Activated CD4-positive, alpha-beta memory T cell treated with anti-CD3 and anti-CD28 coated beads for 36 hours (primary cell): ENCODE measurements around the gene PDE4D. TPM values are rescaled to one million over a fixed set of nuclear protein-coding genes. Genes with fewer than 3 reads are reported as not detected.

Experiments
- CTCF ChIA-PET: fragments of 350-600 bp; sonication (Branson Sonifier 250); formaldehyde crosslinking; loops from one replicate; lab custom pipeline; 2021; ENCODE audit warnings: antibody characterized with exemption, inconsistent platforms; lab: Charles Lee
- POLR2A ChIA-PET: fragments of 350-600 bp; sonication (Branson Sonifier 250); formaldehyde crosslinking; loops from one replicate; lab custom pipeline; 2021; ENCODE audit warnings: antibody characterized with exemption; lab: Charles Lee
- DNase-seq: peaks from one replicate; pipeline ENCODE4 v3.0.0-alpha.2; 2020
- H3K27ac Mint-ChIP-seq: one replicate; pipeline ENCODE4 v1.8.0; 2021; ENCODE audit warnings: mixed read lengths
- H3K27me3 Mint-ChIP-seq: one replicate; pipeline ENCODE4 v1.8.0; 2021; ENCODE audit warnings: mixed read lengths
- H3K36me3 Mint-ChIP-seq: one replicate; pipeline ENCODE4 v1.8.0; 2021; ENCODE audit warnings: mixed read lengths
- H3K4me1 Mint-ChIP-seq: one replicate; pipeline ENCODE4 v1.8.0; 2021; ENCODE audit warnings: low read depth, mixed read lengths
- H3K4me3 Mint-ChIP-seq: one replicate; pipeline ENCODE4 v1.8.0; 2021; ENCODE audit warnings: mild to moderate bottlenecking, mixed read lengths
- H3K9me3 Mint-ChIP-seq: one replicate; pipeline ENCODE4 v1.8.0; 2021; ENCODE audit warnings: mixed read lengths
- intact Hi-C: fragments of 100-400 bp; cut with micrococcal nuclease; formaldehyde crosslinking; loops from one replicate; pipeline ENCODE4 v1.15.1; 2023
- total RNA-seq, 2 experiments: library from RNA; stranded (reverse); gene quantifications; one replicate each; pipeline ENCODE4 v1.2.3, GENCODE V29; 2021

PDE4D gene
- total RNA-seq, 2 experiments from 2014 or later, result 49.3 to 50.8 TPM

GRCh38 chr5:59535561-59535960 is 358.0 kb downstream of the PDE4D start:
- ChIA-PET CTCF (no interaction called here), POLR2A (no interaction called here)
- H3K4me1 Mint-ChIP-seq, result no peaks in the 10 kb centered on the region
- DNase-seq, result no peak
- no peaks in the 10 kb centered on the region for H3K9me3 Mint-ChIP-seq
- intact Hi-C loops, result no loop called here
- H3K4me3 Mint-ChIP-seq, result no peak overlapping the region
- H3K36me3 Mint-ChIP-seq, result no peaks in the 10 kb centered on the region
- H3K27me3 Mint-ChIP-seq, result no peaks in the 10 kb centered on the region
- no peak overlapping the region for H3K27ac Mint-ChIP-seq

GRCh38 chr5:59533730-59534108 is 359.8 kb downstream of the PDE4D start:
- no peaks in the 10 kb centered on the region for H3K27me3 Mint-ChIP-seq
- H3K4me3 Mint-ChIP-seq, result no peak overlapping the region
- DNase-seq, result no peak
- ChIA-PET POLR2A (no interaction called here), CTCF (no interaction called here)
- H3K27ac Mint-ChIP-seq, result no peak overlapping the region
- no peaks in the 10 kb centered on the region for H3K36me3 Mint-ChIP-seq
- H3K9me3 Mint-ChIP-seq, result no peaks in the 10 kb centered on the region
- intact Hi-C loops, result no loop called here
- no peaks in the 10 kb centered on the region for H3K4me1 Mint-ChIP-seq

- H3K4me1 Mint-ChIP-seq, result no peaks in the 10 kb centered on the region
- no peak for DNase-seq
- H3K27ac Mint-ChIP-seq, result no peak overlapping the region
- POLR2A ChIA-PET, result no interaction called here
- H3K36me3 Mint-ChIP-seq, result no peaks in the 10 kb centered on the region
- intact Hi-C loops, result no loop called here
- H3K27me3 Mint-ChIP-seq, result no peaks in the 10 kb centered on the region
- H3K4me3 Mint-ChIP-seq, result no peak overlapping the region
- CTCF ChIA-PET, result no interaction called here
- no peaks in the 10 kb centered on the region for H3K9me3 Mint-ChIP-seq
These were observed 360.4 kb downstream of the PDE4D start for GRCh38 chr5:59532979-59533729.

GRCh38 chr5:59529239-59529638 is 364.3 kb downstream of the PDE4D start:
- no peaks in the 10 kb centered on the region for H3K4me1 Mint-ChIP-seq
- ChIA-PET CTCF (no interaction called here), POLR2A (no interaction called here)
- no peak for DNase-seq
- H3K9me3 Mint-ChIP-seq, result peaks cover 1% of the 10 kb centered on the region
- no peak overlapping the region for H3K27ac Mint-ChIP-seq
- no peaks in the 10 kb centered on the region for H3K27me3 Mint-ChIP-seq
- no peak overlapping the region for H3K4me3 Mint-ChIP-seq
- intact Hi-C loops, result no loop called here
- no peaks in the 10 kb centered on the region for H3K36me3 Mint-ChIP-seq

- Mint-ChIP-seq H3K36me3 (no peaks in the 10 kb centered on the region), H3K27ac (no peak overlapping the region), H3K4me1 (no peaks in the 10 kb centered on the region), H3K9me3 (peaks cover 9% of the 10 kb centered on the region), H3K27me3 (no peaks in the 10 kb centered on the region), H3K4me3 (no peak overlapping the region)
- intact Hi-C loops, result no loop called here
- CTCF ChIA-PET, result no interaction called here
- POLR2A ChIA-PET, result no interaction called here
- no peak for DNase-seq
These were observed 365.2 kb downstream of the PDE4D start for GRCh38 chr5:59528202-59528862.

- intact Hi-C loops, result no loop called here
- Mint-ChIP-seq H3K9me3 (peaks cover 9% of the 10 kb centered on the region), H3K4me3 (no peak overlapping the region), H3K27me3 (no peaks in the 10 kb centered on the region), H3K4me1 (no peaks in the 10 kb centered on the region), H3K36me3 (no peaks in the 10 kb centered on the region), H3K27ac (no peak overlapping the region)
- DNase-seq, result no peak
- ChIA-PET CTCF (no interaction called here), POLR2A (no interaction called here)
These were observed 367.6 kb downstream of the PDE4D start for GRCh38 chr5:59525957-59526356.

GRCh38 chr5:59525311-59525710 is 368.2 kb downstream of the PDE4D start:
- Mint-ChIP-seq H3K27me3 (no peaks in the 10 kb centered on the region), H3K36me3 (no peaks in the 10 kb centered on the region), H3K4me1 (no peaks in the 10 kb centered on the region), H3K9me3 (peaks cover 9% of the 10 kb centered on the region), H3K27ac (no peak overlapping the region), H3K4me3 (no peak overlapping the region)
- intact Hi-C loops, result no loop called here
- ChIA-PET POLR2A (no interaction called here), CTCF (no interaction called here)
- no peak for DNase-seq

- DNase-seq, result no peak
- intact Hi-C loops, result no loop called here
- Mint-ChIP-seq H3K36me3 (no peaks in the 10 kb centered on the region), H3K27ac (no peak overlapping the region), H3K4me3 (no peak overlapping the region), H3K4me1 (no peaks in the 10 kb centered on the region), H3K9me3 (peaks cover 9% of the 10 kb centered on the region), H3K27me3 (no peaks in the 10 kb centered on the region)
- ChIA-PET POLR2A (no interaction called here), CTCF (interaction anchor here (1.9 kb wide), 1 partner anchor 151 kb away, joined by 5 read pairs; no protein-coding TSS in a partner anchor)
These were observed 371.2 kb downstream of the PDE4D start for GRCh38 chr5:59522201-59522831.

GRCh38 chr5:59521476-59521875 is 372.1 kb downstream of the PDE4D start:
- intact Hi-C loops, result no loop called here
- Mint-ChIP-seq H3K9me3 (peaks cover 9% of the 10 kb centered on the region), H3K4me1 (no peaks in the 10 kb centered on the region), H3K27me3 (no peaks in the 10 kb centered on the region), H3K4me3 (no peak overlapping the region), H3K27ac (no peak overlapping the region), H3K36me3 (no peaks in the 10 kb centered on the region)
- no peak for DNase-seq
- CTCF ChIA-PET, result no interaction called here
- POLR2A ChIA-PET, result no interaction called here

- Mint-ChIP-seq H3K36me3 (no peaks in the 10 kb centered on the region), H3K27me3 (no peaks in the 10 kb centered on the region), H3K9me3 (peaks cover 8% of the 10 kb centered on the region), H3K4me1 (no peaks in the 10 kb centered on the region), H3K4me3 (no peak overlapping the region), H3K27ac (no peak overlapping the region)
- intact Hi-C loops, result no loop called here
- no peak for DNase-seq
- ChIA-PET CTCF (no interaction called here), POLR2A (no interaction called here)
These were observed 374.2 kb downstream of the PDE4D start for GRCh38 chr5:59519338-59519737.

GRCh38 chr5:59517926-59518585 is 375.5 kb downstream of the PDE4D start:
- H3K9me3 Mint-ChIP-seq, result no peaks in the 10 kb centered on the region
- ChIA-PET CTCF (no interaction called here), POLR2A (no interaction called here)
- H3K27ac Mint-ChIP-seq, result no peak overlapping the region
- H3K4me1 Mint-ChIP-seq, result no peaks in the 10 kb centered on the region
- H3K4me3 Mint-ChIP-seq, result no peak overlapping the region
- H3K27me3 Mint-ChIP-seq, result no peaks in the 10 kb centered on the region
- intact Hi-C loops, result no loop called here
- no peaks in the 10 kb centered on the region for H3K36me3 Mint-ChIP-seq
- DNase-seq, result no peak

- CTCF ChIA-PET, result no interaction called here
- POLR2A ChIA-PET, result no interaction called here
- no peak overlapping the region for H3K27ac Mint-ChIP-seq
These were observed 377.4 kb downstream of the PDE4D start for GRCh38 chr5:59516161-59516560.

More at GRCh38 chr5:59516161-59516560, 377.4 kb downstream of the PDE4D start:
- H3K27me3 Mint-ChIP-seq, result no peaks in the 10 kb centered on the region
- H3K4me3 Mint-ChIP-seq, result no peak overlapping the region
- no peak for DNase-seq
- no peaks in the 10 kb centered on the region for H3K36me3 Mint-ChIP-seq
- no peaks in the 10 kb centered on the region for H3K9me3 Mint-ChIP-seq
- no peaks in the 10 kb centered on the region for H3K4me1 Mint-ChIP-seq
- intact Hi-C loops, result no loop called here
